Hindlimb muscle (tissue), 1 donor: ENCODE data around the gene IMPDH1. TPM values are rescaled to one million over a fixed set of nuclear protein-coding genes. Genes with fewer than 3 reads are reported as not detected.
A peak's percentile ranks its signal among the peaks of the same experiment; 100 is the strongest.

Source experiments
- DNase-seq: peaks from one replicate; pipeline ENCODE4 v3.0.0-alpha.2; 2013
- polyA plus RNA-seq: library from polyadenylated mRNA; unstranded; fragments of 120-200 nt; gene quantifications from one replicate; pipeline ENCODE4 v1.2.1, GENCODE V29; 2013; ENCODE audit not compliant: insufficient read length

The IMPDH1 gene
- polyA plus RNA-seq, 1 donor = 23.2 TPM

- DNase-seq = peak; percentile 82
Observed at GRCh38 chr7:128387216-128388144, 22.3 kb downstream of the IMPDH1 start.

GRCh38 chr7:128385988-128386925 lies 23.5 kb downstream of the IMPDH1 start:
- no peak for DNase-seq

DNA sequence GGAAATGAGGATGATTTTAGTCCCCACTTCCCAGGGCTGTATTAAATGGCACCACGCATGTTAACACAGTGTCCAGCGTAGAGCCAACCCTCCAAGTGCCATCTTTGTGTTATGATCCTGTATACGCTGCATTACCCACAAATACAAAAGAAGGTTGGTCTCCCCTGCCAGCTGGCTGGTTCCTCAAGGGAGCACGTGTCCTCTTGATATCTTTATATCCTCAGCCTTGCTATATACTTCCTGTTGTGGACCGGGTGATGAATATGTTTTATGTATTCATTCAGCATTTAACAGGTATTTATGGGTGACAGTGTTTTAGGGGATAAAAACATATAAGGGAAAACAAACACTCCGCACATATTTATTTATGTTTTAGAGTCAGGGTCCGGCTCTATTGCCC lies 25.1 kb downstream of the IMPDH1 start:
- no peak for DNase-seq

DNA sequence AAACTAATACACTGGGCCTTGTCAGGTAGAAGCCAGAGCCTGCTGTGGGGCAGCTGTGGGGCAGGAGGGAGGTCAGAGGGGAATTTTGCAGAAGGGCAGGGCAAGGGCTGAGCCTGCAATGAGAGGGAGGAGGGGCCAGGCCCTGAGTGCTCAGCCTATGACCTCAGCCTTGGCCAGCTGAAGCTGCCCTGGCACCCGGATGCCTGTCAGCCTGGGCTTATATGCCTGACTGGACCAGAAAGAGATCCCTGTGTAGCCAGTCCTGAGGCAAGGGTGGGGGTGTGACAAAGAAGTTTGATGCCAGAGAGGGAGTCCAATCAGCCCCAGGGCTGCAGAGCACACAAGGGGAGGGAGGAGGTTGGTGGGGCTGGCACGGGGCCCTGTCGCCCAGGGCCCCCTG lies 26.0 kb downstream of the IMPDH1 start:
- DNase-seq = no peak

GRCh38 chr7:128381161-128381821 lies 28.5 kb downstream of the IMPDH1 start:
- DNase-seq = no peak

- no peak for DNase-seq
Observed at GRCh38 chr7:128380483-128381106, 29.2 kb downstream of the IMPDH1 start.

DNA sequence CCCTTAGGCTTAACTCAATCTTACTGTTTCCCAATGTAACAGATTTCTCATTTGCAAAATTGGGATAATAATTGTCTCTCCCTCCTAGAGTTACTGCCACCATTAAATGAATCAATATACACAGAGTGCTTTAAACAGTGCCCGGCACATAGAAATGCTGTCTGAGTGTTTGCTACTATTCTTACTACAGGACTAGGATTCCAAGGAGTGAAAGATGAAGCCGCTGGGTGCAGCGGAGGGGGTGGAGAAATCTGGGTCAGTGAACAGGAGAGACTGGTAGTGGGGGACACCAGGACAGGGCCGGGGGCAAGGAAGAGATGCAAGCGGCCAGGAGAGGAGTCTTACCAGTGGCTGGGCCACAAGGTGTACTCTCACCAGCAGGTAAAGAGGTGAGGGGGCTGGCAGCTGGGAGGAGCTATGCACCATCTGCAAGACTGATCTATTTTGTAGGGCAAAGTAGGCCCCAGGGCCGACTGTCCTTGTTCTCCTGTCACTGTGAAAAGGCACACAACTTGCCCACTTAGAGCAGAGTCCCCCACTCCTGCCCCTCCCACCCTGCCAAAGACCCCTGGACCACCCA lies 29.8 kb downstream of the IMPDH1 start:
- DNase-seq = no peak

GRCh38 chr7:128378637-128379036 lies 31.1 kb downstream of the IMPDH1 start:
- no peak for DNase-seq

- no peak for DNase-seq
Observed at GRCh38 chr7:128376077-128376476, 33.7 kb downstream of the IMPDH1 start.

GRCh38 chr7:128374041-128374440 lies 35.7 kb downstream of the IMPDH1 start:
- DNase-seq = no peak

DNA sequence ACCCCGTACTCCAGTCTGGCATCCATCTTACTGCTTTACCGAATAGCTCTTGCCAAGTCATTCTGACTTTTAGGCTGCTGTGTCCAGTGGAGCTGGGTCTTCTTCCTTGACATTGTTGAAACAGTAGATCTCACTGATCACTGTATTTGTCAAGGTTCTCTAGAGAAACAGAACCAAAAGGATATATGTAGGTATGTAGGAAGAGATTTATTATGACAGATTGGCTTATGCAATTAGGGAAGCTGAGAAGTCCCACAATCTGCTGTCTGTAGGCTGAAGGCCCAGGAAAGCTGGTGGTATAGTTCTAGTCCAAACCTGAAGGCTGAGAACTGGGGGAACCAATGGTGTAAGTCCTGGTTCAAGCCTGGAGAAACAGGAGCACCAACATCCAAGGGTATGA lies 36.2 kb downstream of the IMPDH1 start:
- DNase-seq = no peak

DNA sequence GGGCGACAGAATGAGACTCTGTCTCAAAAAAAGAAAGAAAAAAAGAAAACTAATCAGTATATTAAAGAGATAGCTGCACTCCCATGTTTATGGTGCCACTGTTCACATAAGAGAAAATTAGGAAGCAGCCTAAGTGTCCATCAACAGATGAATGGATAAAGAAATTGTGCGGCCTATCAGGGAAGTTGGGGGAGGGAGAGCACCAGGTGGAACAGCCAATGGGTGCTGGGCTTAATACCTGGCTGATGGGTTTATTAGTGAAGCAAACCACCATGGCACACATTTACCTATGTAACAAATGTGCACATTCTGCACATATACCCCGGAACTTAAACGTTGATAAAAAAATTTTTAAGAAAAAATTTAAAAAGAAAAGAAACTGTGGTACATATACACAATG lies 39.3 kb downstream of the IMPDH1 start:
- no peak for DNase-seq

- no peak for DNase-seq
Observed at GRCh38 chr7:128366986-128367385, 42.8 kb downstream of the IMPDH1 start.

DNA sequence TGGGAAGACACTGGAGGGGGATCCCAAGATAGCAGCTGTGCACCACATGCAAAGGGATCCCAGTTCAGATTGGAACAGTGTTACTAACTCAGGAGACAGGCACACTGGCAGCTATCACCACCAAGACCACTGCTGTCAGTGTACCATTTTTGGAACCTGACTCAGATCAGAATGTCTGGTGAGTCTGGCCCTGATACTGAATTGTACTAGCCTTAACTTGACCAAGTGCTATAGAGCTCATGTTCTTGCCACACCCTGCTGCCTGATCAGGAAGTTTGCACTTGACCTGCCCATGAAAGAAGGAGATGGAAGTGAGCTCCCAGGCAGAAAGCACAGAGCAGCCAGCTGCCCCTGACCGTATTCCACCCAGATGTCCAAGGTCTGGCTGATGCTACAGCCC lies 43.5 kb downstream of the IMPDH1 start:
- DNase-seq = no peak

DNA sequence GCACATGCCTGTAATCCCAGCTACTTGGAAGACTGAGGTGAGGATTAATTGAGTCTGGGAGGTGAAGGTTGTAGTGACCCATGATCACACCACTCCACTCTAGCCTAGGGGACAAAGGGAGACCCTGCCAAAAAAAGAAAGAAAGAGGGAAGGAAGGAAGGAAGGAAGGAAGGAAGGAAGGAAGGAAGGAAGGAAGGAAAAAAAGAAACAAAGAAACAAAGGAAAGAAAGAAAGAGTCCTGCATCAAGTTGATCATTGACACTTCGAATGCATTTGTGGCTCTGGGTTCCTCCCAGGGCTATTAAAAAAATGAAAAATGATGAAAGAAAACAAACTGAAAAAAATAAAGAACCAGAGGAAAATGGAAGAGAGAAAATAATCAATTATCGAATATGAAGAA lies 44.4 kb downstream of the IMPDH1 start:
- no peak for DNase-seq

DNA sequence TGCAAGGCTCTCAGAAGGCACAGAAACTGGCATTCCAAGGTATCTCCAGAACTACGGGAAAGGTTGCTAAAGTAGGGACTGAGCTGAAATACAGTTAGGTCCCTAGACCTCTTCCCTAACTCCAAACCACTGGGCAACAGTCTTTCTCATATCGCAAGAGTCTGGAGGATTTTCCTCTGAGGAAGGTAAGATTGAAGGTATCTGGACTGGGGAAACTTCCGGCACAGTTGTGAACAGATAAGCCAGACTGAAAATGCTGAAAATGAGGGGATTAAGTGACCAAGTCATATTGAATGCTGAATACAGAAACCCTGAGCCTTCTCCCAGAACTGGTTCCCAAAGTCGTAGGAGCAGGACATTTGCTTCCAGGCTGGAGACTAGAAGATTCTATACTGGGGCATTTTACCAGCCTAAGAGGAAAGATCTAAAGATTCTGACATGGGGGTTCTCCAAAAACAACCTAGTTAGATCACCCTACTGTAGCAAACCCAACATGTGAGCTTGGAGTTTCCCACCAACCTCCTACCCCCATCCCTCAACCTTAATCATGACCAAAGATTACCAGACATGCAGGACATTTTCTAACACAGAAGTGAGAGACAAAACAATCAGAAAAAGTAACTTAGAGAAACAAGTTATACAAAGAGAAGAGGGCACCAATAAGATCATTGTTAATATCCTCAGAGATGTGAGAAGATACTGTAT lies 45.5 kb downstream of the IMPDH1 start:
- no peak for DNase-seq

DNA sequence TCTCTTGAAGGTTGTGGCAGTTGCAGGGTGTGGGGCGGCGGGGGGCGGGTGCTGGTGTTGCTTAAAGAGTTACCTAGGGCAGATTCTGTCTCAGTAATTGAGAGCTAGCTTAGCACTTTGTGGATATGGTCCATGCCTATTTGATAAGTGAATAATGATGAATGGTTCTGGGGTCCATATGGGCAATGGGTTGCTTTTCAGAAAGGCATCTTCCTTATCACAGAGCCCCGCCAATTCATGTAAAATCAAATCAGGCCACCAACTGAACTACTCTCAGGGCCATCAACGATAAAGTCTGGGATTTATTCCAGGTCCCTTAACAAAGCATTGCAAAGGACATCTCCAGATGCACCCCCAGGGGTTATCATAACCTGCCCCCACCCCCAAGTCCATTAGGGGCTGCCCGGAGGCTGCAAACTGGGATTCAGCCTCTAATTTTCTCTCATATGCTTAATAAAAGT lies 46.5 kb downstream of the IMPDH1 start:
- DNase-seq = no peak

GRCh38 chr7:128362670-128363069 lies 47.1 kb downstream of the IMPDH1 start:
- DNase-seq = no peak

DNA sequence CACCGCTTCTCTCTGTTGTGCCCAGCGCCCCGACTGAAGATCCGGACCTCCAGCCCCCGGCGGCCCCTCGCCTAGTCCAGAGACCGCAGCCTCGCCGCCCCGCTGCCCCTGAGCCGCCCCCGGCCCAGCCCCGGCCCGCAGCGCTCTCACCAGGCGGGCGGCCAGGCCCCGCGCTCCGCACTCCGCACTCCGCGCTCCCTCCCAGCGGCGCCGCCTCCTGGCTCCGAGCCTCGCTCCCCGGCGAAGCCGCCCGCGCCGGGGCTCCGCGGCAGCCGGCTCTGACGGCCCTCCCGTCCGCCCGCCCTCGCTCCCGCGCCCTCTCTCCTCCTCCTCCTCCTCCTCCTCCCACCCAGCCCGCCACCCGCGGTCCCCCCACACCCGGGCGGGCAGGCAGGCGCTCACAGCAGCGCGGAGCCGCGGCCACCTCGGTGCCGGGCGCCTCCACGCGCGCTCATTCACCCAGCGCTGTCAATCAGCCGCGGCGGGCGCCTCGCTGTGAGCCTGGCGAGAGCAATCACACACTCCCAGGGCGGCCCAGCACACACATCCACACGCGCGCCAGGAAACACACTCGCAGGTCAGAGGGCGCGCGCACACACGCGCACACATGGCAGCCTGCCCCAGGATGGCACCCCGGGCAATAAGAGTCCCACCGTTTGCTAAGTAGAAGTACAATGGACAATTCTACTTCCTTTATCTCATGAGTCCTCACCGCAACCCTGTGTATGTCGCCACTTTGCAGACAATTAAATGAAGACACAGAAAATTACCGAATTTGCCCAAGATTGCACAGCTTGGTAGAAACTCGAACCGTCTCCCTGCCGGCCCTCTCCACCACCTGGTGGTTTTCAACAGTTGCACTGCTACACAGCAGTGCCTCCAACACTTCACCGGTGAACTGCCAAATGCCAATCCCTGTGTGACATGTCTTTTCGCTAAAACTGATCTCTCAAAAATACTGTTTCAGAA lies 48.1 kb downstream of the IMPDH1 start, which contains the start of gene PRRT4:
Gene PRRT4, minus strand, starts transcription at position 280 of the 969 bp plus-strand sequence.
- no peak for DNase-seq

DNA sequence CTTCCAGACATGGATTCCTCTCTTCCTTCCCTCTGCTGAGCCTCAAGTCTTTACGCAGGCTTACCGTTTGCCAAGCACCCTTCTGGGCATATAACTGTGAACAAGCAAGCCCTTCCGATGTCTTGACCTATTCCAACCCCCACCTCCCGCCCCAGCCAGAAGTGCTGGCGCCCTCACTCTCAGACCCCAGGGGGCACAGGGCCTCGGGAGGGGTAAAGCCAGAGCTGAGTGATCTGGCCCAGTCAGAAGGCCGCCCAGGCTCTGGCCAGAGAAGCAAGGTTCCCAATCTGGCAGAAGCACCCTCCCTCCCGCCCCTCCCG lies 49.5 kb downstream of the IMPDH1 start:
- no peak for DNase-seq
